Stimulated activated naive CD8-positive, alpha-beta T cell treated with anti-CD3 and anti-CD28 coated beads, Interleukin-15, amount 100 ng/mL, for 72 hours (primary cell): ENCODE data around the gene PTGDS.
A peak's percentile ranks its signal among the peaks of the same experiment; 100 is the strongest.

Experiments used
- ATAC-seq: fragments of 150-1000 bp; cut with Tn5 transposase; 2 replicates; pipeline ENCODE4 v1.10.0; 2021; ENCODE audit warnings: mild to moderate bottlenecking, moderate library complexity
- DNase-seq, 2 donors: peaks; one replicate each; pipeline ENCODE4 v3.0.0; 2021 to 2022
- H3K27ac Mint-ChIP-seq, 2 donors: one replicate each; pipeline ENCODE4 v1.8.0; 2022; ENCODE audit warnings: mild to moderate bottlenecking in 2 of 2, mixed read lengths in 2 of 2, moderate library complexity in 2 of 2
- H3K27me3 Mint-ChIP-seq: one replicate; pipeline ENCODE4 v1.8.0; 2022; ENCODE audit warnings: mixed read lengths
- H3K4me1 Mint-ChIP-seq: one replicate; pipeline ENCODE4 v1.8.0; 2022; ENCODE audit warnings: mild to moderate bottlenecking, mixed read lengths
- H3K4me3 Mint-ChIP-seq, 2 donors: one replicate each; pipeline ENCODE4 v1.8.0; 2022; ENCODE audit warnings: mild to moderate bottlenecking in 2 of 2, mixed read lengths in 2 of 2, moderate library complexity in 1 of 2
- H3K9me3 Mint-ChIP-seq, 2 donors: one replicate each; pipeline ENCODE4 v1.8.0; 2022; ENCODE audit warnings: mixed read lengths in 2 of 2

Gene PTGDS

DNA sequence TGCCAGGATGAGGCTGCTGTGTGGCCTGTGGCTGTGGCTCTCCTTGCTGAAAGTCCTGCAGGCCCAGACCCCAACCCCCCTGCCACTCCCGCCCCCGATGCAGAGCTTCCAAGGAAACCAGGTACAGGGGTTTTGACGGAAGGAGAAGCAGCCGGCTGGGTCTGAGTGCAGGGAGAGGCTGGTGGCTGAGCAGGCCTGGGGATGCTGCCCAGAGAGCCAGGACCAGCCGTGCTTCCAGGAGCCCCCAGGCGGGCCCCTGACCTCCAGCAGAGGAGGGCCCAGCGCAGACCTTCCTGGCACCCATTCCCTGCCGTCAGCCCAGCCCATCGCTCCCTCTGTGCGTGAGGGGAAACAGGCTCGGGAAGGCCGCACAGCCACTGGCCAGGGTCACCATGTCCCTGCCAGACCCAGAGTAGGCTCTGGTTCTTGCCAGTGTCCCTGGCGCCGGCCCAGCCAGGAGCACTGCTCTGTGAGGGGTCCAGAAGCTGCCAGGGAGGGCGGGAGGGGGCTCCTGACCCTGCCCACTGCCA lies 24.9 kb upstream of the PTGDS start:
- H3K27me3 Mint-ChIP-seq = no peaks in the 10 kb centered on the region
- H3K27ac Mint-ChIP-seq = no peak overlapping the region
- H3K9me3 Mint-ChIP-seq = peaks cover 9 to 13% of the 10 kb centered on the region in 2 donors
- no peak overlapping the region for H3K4me3 Mint-ChIP-seq
- DNase-seq (no peak), ATAC-seq (no peak)
- H3K4me1 Mint-ChIP-seq = peaks cover 19% of the 10 kb centered on the region

DNA sequence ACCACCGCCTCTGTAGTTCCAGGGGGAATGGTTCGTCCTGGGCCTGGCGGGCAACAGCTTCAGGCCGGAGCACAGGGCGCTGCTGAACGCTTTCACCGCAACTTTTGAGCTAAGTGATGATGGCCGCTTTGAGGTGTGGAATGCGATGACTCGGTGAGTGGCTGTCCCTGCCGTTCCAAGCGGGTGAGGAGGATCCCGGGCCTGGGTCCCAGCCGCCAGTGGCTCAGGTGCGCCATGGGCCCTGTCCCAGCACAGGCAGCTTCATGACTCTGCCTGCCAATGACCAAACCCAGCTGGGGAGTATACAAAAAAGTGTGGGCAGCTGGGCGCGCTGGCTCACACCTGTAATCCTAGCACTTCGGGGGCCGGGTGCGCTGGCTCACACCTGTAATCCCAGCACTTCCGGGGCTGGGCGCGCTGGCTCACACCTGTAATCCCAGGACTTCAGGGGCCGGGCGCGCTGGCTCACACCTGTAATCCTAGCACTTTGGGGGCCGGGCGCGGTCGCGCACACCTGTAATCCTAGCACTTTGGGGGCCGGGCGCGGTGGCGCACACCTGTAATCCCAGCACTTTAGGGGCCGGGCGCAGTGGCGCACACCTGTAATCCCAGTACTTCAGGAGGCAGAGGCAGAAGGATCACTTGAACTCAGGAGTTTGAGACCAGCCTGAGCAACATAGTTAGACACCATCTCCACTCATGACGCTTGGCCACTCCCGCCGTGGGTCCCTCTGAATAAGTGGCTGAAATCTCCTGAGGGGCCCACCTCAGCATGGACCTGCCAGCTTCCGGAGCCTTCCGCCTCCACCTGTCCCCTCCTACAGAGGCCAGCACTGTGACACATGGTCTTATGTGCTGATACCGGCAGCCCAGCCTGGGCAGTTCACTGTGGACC lies 24.2 kb upstream of the PTGDS start:
- no peak overlapping the region for H3K27ac Mint-ChIP-seq
- ATAC-seq (no peak), DNase-seq (no peak)
- H3K4me3 Mint-ChIP-seq = no peak overlapping the region
- H3K4me1 Mint-ChIP-seq = peaks cover 12% of the 10 kb centered on the region
- H3K9me3 Mint-ChIP-seq = peaks cover 9 to 13% of the 10 kb centered on the region in 2 donors
- no peaks in the 10 kb centered on the region for H3K27me3 Mint-ChIP-seq

DNA sequence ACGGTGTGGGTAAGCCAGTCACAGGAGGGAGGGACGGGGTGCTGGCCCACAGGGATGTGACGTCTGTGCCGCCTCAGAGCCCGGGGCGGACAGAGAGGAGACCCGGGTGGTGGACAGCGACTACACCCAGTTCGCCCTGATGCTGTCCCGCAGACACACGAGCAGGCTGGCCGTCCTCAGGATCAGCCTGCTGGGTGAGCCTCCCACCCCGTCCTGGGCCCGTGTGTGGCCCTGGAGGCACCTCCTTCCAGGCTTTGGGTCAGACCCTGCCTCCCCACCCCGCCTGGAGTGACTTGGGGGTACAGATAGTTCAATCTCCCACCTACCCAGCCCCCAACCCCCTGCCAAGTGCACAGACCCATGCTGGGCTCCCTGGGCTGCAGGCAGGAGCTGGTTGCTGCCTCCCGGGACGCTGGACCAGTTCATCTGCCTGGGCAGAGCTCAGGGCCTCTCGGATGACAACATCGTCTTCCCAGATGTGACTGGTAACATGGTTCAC lies 23.5 kb upstream of the PTGDS start:
- no peaks in the 10 kb centered on the region for H3K27me3 Mint-ChIP-seq
- ATAC-seq (no peak), DNase-seq (no peak)
- no peak overlapping the region for H3K4me3 Mint-ChIP-seq
- no peak overlapping the region for H3K27ac Mint-ChIP-seq
- H3K4me1 Mint-ChIP-seq = peaks cover 17% of the 10 kb centered on the region
- peaks cover 9 to 13% of the 10 kb centered on the region in 2 donors for H3K9me3 Mint-ChIP-seq

DNA sequence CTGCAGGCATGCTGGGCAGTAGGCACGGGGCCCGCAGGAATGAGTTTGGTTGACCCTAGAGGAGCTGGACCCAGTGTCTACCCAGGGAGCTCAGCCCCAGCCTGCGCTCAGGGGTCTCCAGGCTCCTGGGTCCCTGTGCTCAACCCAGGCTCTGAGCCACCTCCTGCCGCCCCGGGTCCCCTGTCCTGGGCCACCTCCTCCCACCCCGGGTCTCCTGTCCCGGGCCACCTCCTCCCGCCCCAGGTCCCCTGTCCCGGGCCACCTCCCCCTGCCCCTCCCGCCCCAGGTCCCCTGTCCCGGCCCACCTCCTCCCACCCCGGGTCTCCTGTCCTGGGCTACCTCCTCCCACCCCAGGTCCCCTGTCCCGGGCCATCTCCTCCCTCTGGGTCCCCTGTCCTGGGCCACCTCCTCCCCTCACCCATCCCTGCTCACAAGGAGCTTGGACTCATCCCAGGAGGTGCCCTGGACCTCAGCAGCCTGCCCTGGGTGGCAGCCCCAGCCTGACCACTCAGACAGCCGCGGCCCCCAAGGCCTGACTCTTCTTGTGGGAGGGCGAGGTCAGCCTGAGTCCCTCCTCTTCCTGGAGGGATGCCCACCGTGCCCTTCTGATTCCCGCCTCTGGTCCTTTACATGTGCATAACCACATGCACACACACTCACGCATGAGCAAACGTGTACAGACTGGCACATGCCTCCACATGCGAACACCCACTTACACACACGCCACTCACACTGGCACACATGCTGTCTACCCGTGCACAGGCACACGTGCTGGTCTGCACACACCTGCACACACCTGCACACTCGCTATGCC lies 22.8 kb upstream of the PTGDS start:
- no peak overlapping the region for H3K27ac Mint-ChIP-seq
- DNase-seq (no peak), ATAC-seq (peak; percentile 5)
- H3K27me3 Mint-ChIP-seq = no peaks in the 10 kb centered on the region
- H3K9me3 Mint-ChIP-seq = peaks cover 9 to 13% of the 10 kb centered on the region in 2 donors
- H3K4me3 Mint-ChIP-seq = no peak overlapping the region
- H3K4me1 Mint-ChIP-seq = peaks cover 23% of the 10 kb centered on the region

DNA sequence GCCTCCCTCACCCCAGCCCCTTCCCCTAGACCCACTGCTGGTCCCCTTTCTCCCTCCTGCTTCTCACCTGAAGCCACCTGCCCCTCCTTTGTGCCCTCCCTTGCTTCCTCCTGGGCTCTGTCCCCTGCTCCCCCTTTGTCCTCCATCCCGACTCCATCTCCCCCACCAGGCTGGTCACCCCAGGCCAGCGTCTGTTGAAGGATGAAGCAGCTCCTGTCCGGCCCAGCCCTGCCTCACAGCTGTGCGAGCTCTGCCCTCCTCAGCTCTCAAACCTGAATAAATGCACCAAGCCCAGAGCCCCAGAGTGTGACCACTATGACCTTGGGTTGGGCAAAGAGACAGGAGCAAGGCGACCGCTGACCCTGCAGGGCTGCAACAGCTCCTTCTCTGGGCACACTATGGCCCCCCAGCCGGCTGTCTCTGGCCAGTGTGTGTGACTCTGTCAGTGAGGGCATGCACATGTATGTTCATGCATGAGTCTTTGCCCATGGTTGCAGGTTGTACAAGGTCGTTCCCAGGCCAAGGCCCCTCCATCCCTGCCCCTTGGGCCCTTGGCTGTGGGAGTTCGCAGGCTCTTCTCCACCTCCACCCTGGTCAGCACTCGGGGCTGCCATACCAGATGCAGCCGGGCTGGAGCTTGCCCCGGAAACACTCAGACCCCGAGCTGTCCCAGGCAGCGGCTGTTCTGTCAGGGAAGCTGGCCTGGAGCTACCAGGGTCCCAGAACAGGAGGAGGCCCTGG lies 21.9 kb upstream of the PTGDS start:
- no peak overlapping the region for H3K4me3 Mint-ChIP-seq
- H3K4me1 Mint-ChIP-seq = peaks cover 26% of the 10 kb centered on the region
- H3K27ac Mint-ChIP-seq = peak overlapping the region in 1 of 2 donors; percentile 52
- peaks cover 9 to 13% of the 10 kb centered on the region in 2 donors for H3K9me3 Mint-ChIP-seq
- DNase-seq (no peak), ATAC-seq (no peak)
- no peaks in the 10 kb centered on the region for H3K27me3 Mint-ChIP-seq

DNA sequence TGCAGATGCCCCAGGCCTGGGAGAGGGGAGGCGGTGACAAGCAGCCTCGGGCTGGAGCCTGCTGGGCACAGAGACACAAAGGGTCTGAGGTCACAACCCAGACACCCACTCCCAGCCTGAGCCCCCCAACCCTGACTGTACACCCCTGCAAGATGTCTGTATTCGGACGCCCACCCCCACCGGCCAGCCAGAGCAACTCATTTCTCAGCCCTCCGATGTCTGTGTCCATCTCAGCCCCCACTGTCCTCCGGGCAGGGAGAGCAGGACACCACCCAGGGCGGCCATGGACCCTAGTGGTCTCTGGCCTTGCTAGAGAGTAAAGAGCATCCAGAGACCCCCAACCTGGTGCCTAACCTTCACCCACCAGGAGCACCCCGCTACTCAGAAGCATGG lies 21.4 kb upstream of the PTGDS start:
- Mint-ChIP-seq H3K27me3 (no peaks in the 10 kb centered on the region), H3K9me3 (peaks cover 9 to 13% of the 10 kb centered on the region in 2 donors), H3K27ac (no peak overlapping the region), H3K4me1 (peaks cover 28% of the 10 kb centered on the region), H3K4me3 (no peak overlapping the region)
- ATAC-seq (no peak), DNase-seq (no peak)

DNA sequence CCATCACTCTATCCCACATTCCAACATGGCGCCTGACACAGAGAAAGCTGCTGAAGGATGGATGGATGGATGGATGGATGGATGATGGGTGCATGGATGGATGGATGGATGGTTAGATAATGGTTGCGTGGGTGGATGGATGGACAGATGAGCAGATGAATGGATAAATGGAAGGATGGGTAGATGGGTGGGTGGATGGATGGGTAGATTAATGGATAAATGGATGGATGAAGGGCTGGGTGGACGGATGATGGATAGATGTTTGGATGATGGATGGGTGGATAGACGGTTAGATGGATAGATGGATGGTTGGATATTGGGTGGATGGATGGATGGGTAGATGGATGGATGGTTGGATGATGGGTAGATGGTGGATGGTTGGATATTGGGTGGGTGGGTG lies 20.7 kb upstream of the PTGDS start:
- Mint-ChIP-seq H3K4me3 (no peak overlapping the region), H3K27me3 (no peaks in the 10 kb centered on the region), H3K27ac (peak overlapping the region in 1 of 2 donors; percentile 14), H3K4me1 (peaks cover 35% of the 10 kb centered on the region), H3K9me3 (peaks cover 9 to 13% of the 10 kb centered on the region in 2 donors)
- DNase-seq (no peak), ATAC-seq (no peak)

DNA sequence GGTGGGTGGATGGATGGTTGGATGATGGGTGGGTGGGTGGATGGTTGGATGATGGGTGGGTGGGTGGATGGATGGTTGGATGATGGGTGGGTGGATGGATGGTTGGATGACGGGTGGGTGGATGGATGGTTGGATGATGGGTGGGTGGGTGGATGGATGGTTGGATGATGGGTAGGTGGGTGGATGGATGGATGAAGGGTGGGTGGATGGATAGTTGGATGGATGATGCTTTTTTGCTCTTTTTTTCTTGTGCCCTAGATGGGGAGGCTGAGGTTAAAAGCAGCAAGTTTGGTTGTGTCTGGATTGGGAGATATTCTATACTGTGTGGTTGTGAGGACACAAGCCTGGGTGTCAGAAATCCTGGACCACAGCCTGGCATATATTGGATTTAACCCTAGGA lies 19.8 kb upstream of the PTGDS start:
- Mint-ChIP-seq H3K27ac (no peak overlapping the region), H3K4me3 (no peak overlapping the region), H3K9me3 (peaks cover 9 to 13% of the 10 kb centered on the region in 2 donors), H3K4me1 (peaks cover 39% of the 10 kb centered on the region), H3K27me3 (no peaks in the 10 kb centered on the region)
- ATAC-seq (no peak), DNase-seq (no peak)

DNA sequence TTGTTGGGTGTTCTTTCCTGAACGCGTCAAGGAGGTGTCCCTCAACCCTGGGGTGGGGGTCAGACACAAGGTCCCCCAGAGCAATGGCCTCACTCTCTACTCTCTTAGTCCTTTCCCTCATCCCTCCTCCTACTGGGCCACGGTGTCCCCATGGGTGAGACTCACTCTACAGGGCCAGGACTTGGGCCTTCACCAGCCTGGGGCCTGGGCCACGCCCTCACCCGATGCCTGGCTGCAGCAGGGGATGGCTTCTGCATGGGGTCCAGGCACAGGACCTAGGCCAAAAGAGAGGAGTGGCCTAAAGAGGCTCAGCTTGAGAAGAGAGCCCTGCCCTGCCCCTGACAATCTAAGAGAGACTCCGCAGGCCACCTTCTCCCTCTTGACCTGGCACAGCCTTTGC lies 19.4 kb upstream of the PTGDS start:
- peaks cover 9 to 13% of the 10 kb centered on the region in 2 donors for H3K9me3 Mint-ChIP-seq
- H3K4me1 Mint-ChIP-seq = peaks cover 43% of the 10 kb centered on the region
- H3K27ac Mint-ChIP-seq = no peak overlapping the region
- DNase-seq = no peak
- no peak for ATAC-seq
- no peaks in the 10 kb centered on the region for H3K27me3 Mint-ChIP-seq
- H3K4me3 Mint-ChIP-seq = no peak overlapping the region

DNA sequence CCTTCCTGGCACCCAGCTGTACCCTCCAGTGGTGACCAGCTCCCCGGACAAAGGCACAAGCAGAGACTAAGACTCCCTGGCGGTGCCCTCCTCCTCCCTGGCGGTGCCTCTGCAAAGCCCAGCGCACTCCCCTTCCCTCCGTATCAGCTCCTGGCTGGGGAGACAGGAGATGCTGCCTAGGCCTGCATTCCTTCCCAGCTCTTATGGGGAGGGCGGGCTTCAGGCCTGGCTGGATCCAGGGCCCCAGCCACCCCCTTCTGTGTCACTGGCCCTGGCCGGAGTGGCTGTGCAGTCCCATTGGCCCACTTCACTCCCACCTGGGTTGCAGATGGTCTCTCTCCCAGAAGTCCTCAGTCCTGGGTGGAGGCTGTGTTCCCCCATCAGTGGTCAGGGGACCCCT lies 18.8 kb upstream of the PTGDS start:
- no peak for DNase-seq
- no peak for ATAC-seq
- Mint-ChIP-seq H3K9me3 (peaks cover 9 to 13% of the 10 kb centered on the region in 2 donors), H3K4me1 (peaks cover 47% of the 10 kb centered on the region), H3K4me3 (no peak overlapping the region), H3K27ac (no peak overlapping the region), H3K27me3 (no peaks in the 10 kb centered on the region)

DNA sequence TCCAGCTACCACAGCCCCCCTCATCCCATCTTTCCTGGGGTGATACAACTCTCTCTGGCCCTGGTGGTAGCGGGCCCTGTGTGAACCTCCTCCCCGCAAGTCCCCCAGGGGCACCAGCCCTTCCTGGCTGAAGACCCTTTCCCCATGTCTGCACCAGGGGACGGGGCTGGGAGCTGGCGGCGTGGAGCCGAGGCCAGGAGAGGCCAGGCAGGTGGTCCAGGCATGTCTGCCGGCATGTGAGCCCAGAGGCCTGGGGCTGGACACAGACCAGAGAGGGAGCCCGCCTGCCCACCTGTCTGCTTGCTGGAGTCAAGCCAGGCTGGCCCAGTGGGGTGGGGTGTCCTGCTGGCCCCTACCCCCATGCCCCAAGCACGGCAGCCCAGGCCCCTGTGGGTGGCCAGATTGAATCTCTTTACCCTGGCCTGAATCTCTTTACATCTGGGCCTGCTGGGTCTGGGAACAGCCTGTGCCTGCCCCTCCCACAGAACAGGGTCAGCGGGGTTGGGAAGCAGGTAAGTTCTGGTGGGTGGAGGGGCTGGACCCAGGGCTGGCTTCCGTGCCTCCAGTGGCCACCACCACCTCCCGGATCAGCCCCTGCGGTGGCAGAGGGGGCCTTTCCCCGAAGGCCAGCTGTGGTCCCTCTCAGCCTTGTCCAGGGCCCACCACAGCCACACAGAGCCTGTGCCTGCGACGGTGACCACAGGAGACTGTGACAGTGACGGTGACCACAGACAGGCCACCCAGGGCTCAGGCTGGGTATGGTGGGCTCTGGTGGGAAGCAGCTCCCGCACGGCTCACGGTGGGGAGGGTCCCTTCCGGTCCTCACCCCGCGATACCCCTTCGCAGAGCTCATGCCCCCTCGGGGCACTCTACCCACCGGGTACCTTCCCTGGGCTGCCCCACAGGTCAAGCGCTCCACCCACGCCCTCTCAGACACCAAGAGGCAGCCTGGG lies 18.1 kb upstream of the PTGDS start:
- Mint-ChIP-seq H3K9me3 (peaks cover 9 to 13% of the 10 kb centered on the region in 2 donors), H3K4me1 (peaks cover 48% of the 10 kb centered on the region), H3K27ac (peak overlapping the region in 1 of 2 donors; percentile 67), H3K27me3 (no peaks in the 10 kb centered on the region), H3K4me3 (no peak overlapping the region)
- DNase-seq (no peak), ATAC-seq (peak; percentile 44)

DNA sequence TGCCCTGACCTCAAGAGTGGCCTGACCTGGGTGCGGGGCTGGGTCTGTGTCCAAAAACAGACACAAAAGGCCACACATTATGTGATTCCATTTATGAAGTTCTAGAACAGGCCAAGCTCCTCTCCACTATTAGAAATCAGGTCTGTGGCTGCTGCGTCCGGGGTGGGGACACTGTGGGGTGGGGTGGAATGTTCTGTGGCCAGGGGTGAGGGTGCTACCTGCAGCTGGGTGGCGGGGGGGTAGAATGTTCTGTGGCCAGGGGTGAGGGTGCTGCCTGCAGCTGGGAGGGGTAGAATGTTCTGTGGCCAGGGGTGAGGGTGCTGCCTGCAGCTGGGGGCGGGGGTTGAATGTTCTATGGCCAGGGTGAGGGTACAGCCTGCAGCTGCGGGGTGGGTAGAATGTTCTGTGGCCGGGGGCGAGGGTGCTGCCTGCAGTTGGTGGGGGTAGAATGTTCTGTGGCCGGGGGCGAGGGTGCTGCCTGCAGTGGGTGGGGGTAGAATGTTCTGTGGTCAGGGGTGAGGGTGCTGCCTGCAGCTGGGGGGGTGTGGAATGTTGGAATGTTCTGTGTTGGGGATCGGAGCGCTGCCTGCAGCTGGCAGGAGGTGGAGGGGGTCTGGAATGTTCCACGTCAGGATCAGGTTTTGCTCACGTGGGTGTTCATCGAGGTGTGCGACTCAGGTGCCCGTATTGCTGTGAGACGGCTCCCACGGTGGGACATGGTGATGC lies 16.9 kb upstream of the PTGDS start:
- peak overlapping the region; percentile 20 to 59 for H3K27ac Mint-ChIP-seq
- peaks cover 9 to 13% of the 10 kb centered on the region in 2 donors for H3K9me3 Mint-ChIP-seq
- H3K4me1 Mint-ChIP-seq = peaks cover 58% of the 10 kb centered on the region
- H3K27me3 Mint-ChIP-seq = no peaks in the 10 kb centered on the region
- DNase-seq (no peak), ATAC-seq (no peak)
- no peak overlapping the region for H3K4me3 Mint-ChIP-seq

DNA sequence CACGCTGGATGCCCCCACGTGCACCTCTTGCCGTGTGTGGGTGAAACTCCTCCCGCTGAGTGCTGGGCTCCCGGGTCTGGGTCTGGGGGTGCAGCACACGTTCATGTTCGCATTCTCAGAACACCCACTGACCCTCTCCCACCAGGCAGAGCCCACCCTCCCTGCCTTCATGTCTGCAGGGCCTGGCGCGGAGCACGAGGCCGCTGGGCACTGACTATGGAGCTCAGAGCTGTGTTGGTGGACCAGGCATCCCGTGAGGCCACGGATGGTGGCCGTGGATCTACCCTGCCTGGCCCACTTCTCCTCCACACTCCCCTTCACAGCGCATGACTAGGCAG lies 16.4 kb upstream of the PTGDS start:
- H3K4me1 Mint-ChIP-seq = peaks cover 63% of the 10 kb centered on the region
- H3K9me3 Mint-ChIP-seq = peaks cover 9 to 12% of the 10 kb centered on the region in 2 donors
- H3K4me3 Mint-ChIP-seq = no peak overlapping the region

More for the DNA sequence above, 16.4 kb upstream of the PTGDS start:
- Mint-ChIP-seq H3K27ac (no peak overlapping the region), H3K27me3 (no peaks in the 10 kb centered on the region)
- ATAC-seq (no peak), DNase-seq (no peak)
